GM12892 (cell line): ENCODE results near the gene EXOC6.

Experiments
- POLR2A ChIP-seq: IDR thresholded peaks from 2 replicates; pipeline ENCODE4 v1.6.1; 2011; ENCODE audit warnings: low read depth, low read length, control low read depth
- POLR2AphosphoS5 ChIP-seq: IDR thresholded peaks from 2 replicates; pipeline ENCODE4 v1.6.1; 2011; ENCODE audit warnings: low read depth, low read length, control low read depth
- TAF1 ChIP-seq: IDR thresholded peaks from 2 replicates; pipeline ENCODE4 v1.6.1; 2011; ENCODE audit warnings: low read depth, mild to moderate bottlenecking, control low read depth, low read length, borderline replicate concordance

DNA sequence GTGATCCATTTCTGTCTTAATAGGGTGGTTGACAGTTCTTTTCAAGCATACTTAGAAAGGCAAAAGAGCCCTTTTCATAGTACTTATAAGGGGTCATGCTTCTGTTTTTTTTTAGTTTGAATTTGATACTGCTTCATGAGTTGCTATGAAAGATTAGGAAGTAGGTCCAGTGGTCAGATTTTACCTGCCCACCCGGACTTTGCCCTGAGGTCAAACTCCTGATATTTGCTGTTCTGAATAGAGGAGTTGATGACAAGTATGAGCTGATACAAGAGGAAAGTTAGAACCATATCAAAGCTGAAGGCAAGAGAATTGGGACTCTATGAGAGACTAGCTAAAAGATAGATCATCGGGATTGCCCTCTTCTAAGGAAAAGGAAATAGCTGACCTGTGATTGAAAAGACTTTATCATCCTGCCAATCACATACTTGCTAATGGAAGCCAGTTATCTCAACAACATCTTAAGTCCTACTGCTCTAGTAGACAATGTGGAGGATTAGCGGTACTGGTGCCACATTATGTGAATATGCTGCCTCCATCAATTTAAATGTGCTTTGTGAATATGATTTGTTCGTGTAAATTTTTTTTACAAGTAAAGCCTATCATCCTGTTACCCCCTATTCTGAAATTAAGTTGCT is 174.8 kb downstream of the EXOC6 start:
- TF ChIP-seq POLR2AphosphoS5 (no peak), TAF1 (no peak), POLR2A (no peak)
